Ovary (tissue), 3 donors: ENCODE data around the gene ST6GALNAC3.

Source experiments
- EP300 ChIP-seq: sonication (generic); formaldehyde crosslinking; IDR thresholded peaks from one replicate; pipeline ENCODE4 v1.6.1; 2017; ENCODE audit warnings: antibody characterized with exemption
- POLR2A ChIP-seq: fragments of 450-650 bp; IDR thresholded peaks from one replicate; pipeline ENCODE4 v1.6.1; 2017; ENCODE audit warnings: antibody characterized with exemption, mild to moderate bottlenecking, moderate library complexity
- TF ChIP-seq, protein P1 (sequence below), 3 donors: fragments of 450-650 bp in 2 of 3; fragments of 200-600 bp in 1 of 3; IDR thresholded peaks; one replicate each; pipeline versions ENCODE4 v1.5.1 to v1.8.0; 2016 to 2022; ENCODE audit warnings: antibody characterized with exemption in 3 of 3, mild to moderate bottlenecking in 1 of 3
- donor health status: DM: no; HTN: no; CAD: no.

DNA sequence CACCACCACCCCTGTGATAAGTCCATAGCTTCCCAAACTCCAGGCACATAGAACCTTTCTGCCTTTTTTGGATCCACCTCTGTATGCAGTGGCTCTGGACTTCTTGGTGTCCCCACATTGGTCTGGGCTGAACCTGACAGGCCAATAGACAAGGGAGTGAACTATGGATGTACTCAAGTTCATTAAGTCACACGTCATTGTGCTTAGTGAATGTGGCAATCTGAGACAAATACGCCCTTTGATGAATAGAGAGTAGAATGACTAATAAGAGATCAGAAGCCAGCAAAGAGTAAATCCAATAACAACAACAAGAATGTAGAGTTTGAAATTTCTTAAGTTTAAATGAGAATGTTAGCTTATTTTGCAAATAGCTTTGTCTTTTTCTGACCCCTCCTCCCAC lies 114.8 kb downstream of the ST6GALNAC3 start:
- TF ChIP-seq, protein P1, sequence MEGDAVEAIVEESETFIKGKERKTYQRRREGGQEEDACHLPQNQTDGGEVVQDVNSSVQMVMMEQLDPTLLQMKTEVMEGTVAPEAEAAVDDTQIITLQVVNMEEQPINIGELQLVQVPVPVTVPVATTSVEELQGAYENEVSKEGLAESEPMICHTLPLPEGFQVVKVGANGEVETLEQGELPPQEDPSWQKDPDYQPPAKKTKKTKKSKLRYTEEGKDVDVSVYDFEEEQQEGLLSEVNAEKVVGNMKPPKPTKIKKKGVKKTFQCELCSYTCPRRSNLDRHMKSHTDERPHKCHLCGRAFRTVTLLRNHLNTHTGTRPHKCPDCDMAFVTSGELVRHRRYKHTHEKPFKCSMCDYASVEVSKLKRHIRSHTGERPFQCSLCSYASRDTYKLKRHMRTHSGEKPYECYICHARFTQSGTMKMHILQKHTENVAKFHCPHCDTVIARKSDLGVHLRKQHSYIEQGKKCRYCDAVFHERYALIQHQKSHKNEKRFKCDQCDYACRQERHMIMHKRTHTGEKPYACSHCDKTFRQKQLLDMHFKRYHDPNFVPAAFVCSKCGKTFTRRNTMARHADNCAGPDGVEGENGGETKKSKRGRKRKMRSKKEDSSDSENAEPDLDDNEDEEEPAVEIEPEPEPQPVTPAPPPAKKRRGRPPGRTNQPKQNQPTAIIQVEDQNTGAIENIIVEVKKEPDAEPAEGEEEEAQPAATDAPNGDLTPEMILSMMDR (IDR thresholded peaks at IDR 0.05) = no peak
- TF ChIP-seq POLR2A (no peak), EP300 (no peak)
